ENCODE measurements around the gene CT47B1. TPM values are rescaled to one million over a fixed set of nuclear protein-coding genes. Genes with fewer than 3 reads are reported as not detected.
"Not testable (repeated sequence)": the region's sequence is repeated elsewhere in the genome, so short reads cannot be mapped to it uniquely, and the experiment has no call there.

CT47B1 gene
- not detected in 2 replicates for total RNA-seq
- long read RNA-seq = 0 reads

- not testable (repeated sequence) for H3K4me1 Mint-ChIP-seq; H3K4me3 Mint-ChIP-seq; DNase-seq (ENCODE audit: low read depth, low spot score); H3K9me3 Mint-ChIP-seq; H3K27me3 Mint-ChIP-seq (ENCODE audit: low read depth); H3K36me3 Mint-ChIP-seq (ENCODE audit: low read depth); H3K27ac Mint-ChIP-seq (ENCODE audit: unreplicated experiment)
Measured at GRCh38 chrX:120875766-120876165, at the start of gene CT47B1. TSS of gene CT47B1 (minus strand) at chrX:120875866. CDS start at chrX:120875670, 196 bp downstream.

- no peak for DNase-seq (ENCODE audit: low read depth, low spot score)
- Mint-ChIP-seq H3K9me3 (peaks cover 3% of the 10 kb centered on the region), H3K36me3 (ENCODE audit: low read depth) (no peaks in the 10 kb centered on the region), H3K4me1 (no peaks in the 10 kb centered on the region), H3K4me3 (no peak overlapping the region), H3K27me3 (ENCODE audit: low read depth) (no peaks in the 10 kb centered on the region), H3K27ac (ENCODE audit: unreplicated experiment) (no peak overlapping the region)
- TF ChIP-seq CTCF (conservative IDR thresholded peaks at IDR 0.05) = no peak
Measured at GRCh38 chrX:120874678-120875557, 748 bp downstream of the CT47B1 start.

GRCh38 chrX:120857240-120857639, 18.4 kb downstream of the CT47B1 start:
- H3K9me3 Mint-ChIP-seq = peaks cover 12% of the 10 kb centered on the region
- no peaks in the 10 kb centered on the region for H3K4me1 Mint-ChIP-seq
- no peak overlapping the region for H3K4me3 Mint-ChIP-seq
- no peak overlapping the region for H3K27ac Mint-ChIP-seq (ENCODE audit: unreplicated experiment)
- no peak for TF ChIP-seq CTCF (conservative IDR thresholded peaks at IDR 0.05)
- H3K36me3 Mint-ChIP-seq (ENCODE audit: low read depth) = no peaks in the 10 kb centered on the region
- no peaks in the 10 kb centered on the region for H3K27me3 Mint-ChIP-seq (ENCODE audit: low read depth)
- DNase-seq (ENCODE audit: low read depth, low spot score) = no peak

GRCh38 chrX:120840827-120841226, 34.8 kb downstream of the CT47B1 start:
- Mint-ChIP-seq H3K27ac (ENCODE audit: unreplicated experiment) (no peak overlapping the region), H3K36me3 (ENCODE audit: low read depth) (no peaks in the 10 kb centered on the region), H3K4me3 (no peak overlapping the region), H3K27me3 (ENCODE audit: low read depth) (no peaks in the 10 kb centered on the region), H3K9me3 (peaks cover 11% of the 10 kb centered on the region), H3K4me1 (no peaks in the 10 kb centered on the region)
- no peak for TF ChIP-seq CTCF (conservative IDR thresholded peaks at IDR 0.05)
- DNase-seq (ENCODE audit: low read depth, low spot score) = no peak

GRCh38 chrX:120839491-120839890, 36.2 kb downstream of the CT47B1 start:
- H3K4me3 Mint-ChIP-seq = no peak overlapping the region
- H3K27me3 Mint-ChIP-seq (ENCODE audit: low read depth) = no peaks in the 10 kb centered on the region
- TF ChIP-seq CTCF (conservative IDR thresholded peaks at IDR 0.05) = no peak
- H3K4me1 Mint-ChIP-seq = no peaks in the 10 kb centered on the region
- no peaks in the 10 kb centered on the region for H3K36me3 Mint-ChIP-seq (ENCODE audit: low read depth)
- no peak for DNase-seq (ENCODE audit: low read depth, low spot score)
- H3K9me3 Mint-ChIP-seq = peaks cover 13% of the 10 kb centered on the region
- no peak overlapping the region for H3K27ac Mint-ChIP-seq (ENCODE audit: unreplicated experiment)

GRCh38 chrX:120827213-120827612, 48.5 kb downstream of the CT47B1 start:
- H3K4me1 Mint-ChIP-seq; H3K4me3 Mint-ChIP-seq; DNase-seq (ENCODE audit: low read depth, low spot score); H3K36me3 Mint-ChIP-seq (ENCODE audit: low read depth); H3K27me3 Mint-ChIP-seq (ENCODE audit: low read depth); H3K27ac Mint-ChIP-seq (ENCODE audit: unreplicated experiment): not testable (repeated sequence)
- H3K9me3 Mint-ChIP-seq = peaks cover 20% of the 10 kb centered on the region

Data from neural crest cell (in vitro differentiated cells).